ENCODE results near the gene PTPRN2. TPM values are rescaled to one million over a fixed set of nuclear protein-coding genes. Genes with fewer than 3 reads are reported as not detected.

The PTPRN2 gene
- total and polyA plus RNA-seq, 2 donors (not counting 3 experiments of a cell fraction or from before 2014, with no cell fraction given): 0.62 to 0.88 TPM

DNA sequence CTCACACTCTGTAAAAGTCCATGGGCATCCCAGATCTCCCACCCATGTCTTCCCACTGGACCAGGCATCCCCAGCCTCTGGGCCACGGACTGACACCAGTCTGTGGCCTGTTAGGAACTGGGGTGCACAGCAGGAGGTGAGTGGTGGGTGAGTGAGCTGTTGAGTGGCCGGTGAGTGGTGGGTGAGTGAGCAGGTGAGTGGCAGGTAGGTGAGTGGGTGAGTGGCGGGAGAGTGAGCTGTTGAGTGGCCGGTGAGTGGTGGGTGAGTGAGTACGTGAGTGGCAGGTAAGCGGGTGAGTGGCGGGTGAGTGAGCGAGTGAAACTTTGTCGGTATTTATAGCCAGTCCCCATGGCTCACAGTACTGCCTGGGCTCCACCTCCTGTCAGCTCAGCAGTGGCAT, 779.6 kb downstream of the PTPRN2 start:
- H3K27ac ChIP-seq (ENCODE audit: insufficient read depth, low read depth, low read length): no peak overlapping the region
- CTCF ChIA-PET: no interaction called here
- TF ChIP-seq EZH2 (IDR thresholded peaks at IDR 0.05; ENCODE audit: borderline replicate concordance, low read depth, low read length, severe bottlenecking) (no peak), FOS (IDR thresholded peaks at IDR 0.05; ENCODE audit: borderline replicate concordance, insufficient read depth, low read length) (no peak), POLR2AphosphoS5 (IDR thresholded peaks at IDR 0.05; ENCODE audit: insufficient read depth, low read depth, low read length) (no peak), MYC (IDR thresholded peaks at IDR 0.05; ENCODE audit: low read depth, low read length) (no peak), POLR2A (IDR thresholded peaks at IDR 0.05; ENCODE audit: low read depth, low read length) (no peak)
- TF ChIP-seq, protein P1, sequence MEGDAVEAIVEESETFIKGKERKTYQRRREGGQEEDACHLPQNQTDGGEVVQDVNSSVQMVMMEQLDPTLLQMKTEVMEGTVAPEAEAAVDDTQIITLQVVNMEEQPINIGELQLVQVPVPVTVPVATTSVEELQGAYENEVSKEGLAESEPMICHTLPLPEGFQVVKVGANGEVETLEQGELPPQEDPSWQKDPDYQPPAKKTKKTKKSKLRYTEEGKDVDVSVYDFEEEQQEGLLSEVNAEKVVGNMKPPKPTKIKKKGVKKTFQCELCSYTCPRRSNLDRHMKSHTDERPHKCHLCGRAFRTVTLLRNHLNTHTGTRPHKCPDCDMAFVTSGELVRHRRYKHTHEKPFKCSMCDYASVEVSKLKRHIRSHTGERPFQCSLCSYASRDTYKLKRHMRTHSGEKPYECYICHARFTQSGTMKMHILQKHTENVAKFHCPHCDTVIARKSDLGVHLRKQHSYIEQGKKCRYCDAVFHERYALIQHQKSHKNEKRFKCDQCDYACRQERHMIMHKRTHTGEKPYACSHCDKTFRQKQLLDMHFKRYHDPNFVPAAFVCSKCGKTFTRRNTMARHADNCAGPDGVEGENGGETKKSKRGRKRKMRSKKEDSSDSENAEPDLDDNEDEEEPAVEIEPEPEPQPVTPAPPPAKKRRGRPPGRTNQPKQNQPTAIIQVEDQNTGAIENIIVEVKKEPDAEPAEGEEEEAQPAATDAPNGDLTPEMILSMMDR (IDR thresholded peaks at IDR 0.05; ENCODE audit: extremely low read depth in 1 of 2, insufficient read depth in 1 of 2, low read depth in 1 of 2, low read length in 2 of 2): no peak
- TF ChIP-seq, protein P2, sequence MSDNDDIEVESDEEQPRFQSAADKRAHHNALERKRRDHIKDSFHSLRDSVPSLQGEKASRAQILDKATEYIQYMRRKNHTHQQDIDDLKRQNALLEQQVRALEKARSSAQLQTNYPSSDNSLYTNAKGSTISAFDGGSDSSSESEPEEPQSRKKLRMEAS (IDR thresholded peaks at IDR 0.05; ENCODE audit: insufficient read depth, insufficient read length): no peak

More for the DNA sequence above, 779.6 kb downstream of the PTPRN2 start:
- dilution Hi-C loops (cut with MboI; ENCODE audit: extremely low pct_ligation_motif_present, low sequenced_read_pairs): no loop called here
- no peak overlapping the region for H2AFZ ChIP-seq (ENCODE audit: low read depth, low read length)
- H3K9ac ChIP-seq (replicated peaks; ENCODE audit: extremely low read depth, insufficient read depth, low read length): no peak overlapping the region
- H4K20me1 ChIP-seq (replicated peaks; ENCODE audit: control insufficient read depth, extremely low read depth, insufficient read depth, low read length): no peaks in the 10 kb centered on the region
- DNase-seq (ENCODE audit: low read depth, low spot score) (no peak), FAIRE-seq (no peak)
- H3K4me3 ChIP-seq (replicated peaks in 1 of 3; ENCODE audit: insufficient read depth in 1 of 3, low read depth in 1 of 3, low read length in 3 of 3): no peak overlapping the region
- no peaks in the 10 kb centered on the region for H3K36me3 ChIP-seq (ENCODE audit: control insufficient read depth in 2 of 2, extremely low read depth in 1 of 2, insufficient read depth in 2 of 2, low read length in 2 of 2)
- BruUV-seq (replicated peaks): no TSS peak
- no peaks in the 10 kb centered on the region for H3K4me1 ChIP-seq (ENCODE audit: control insufficient read depth, extremely low read depth, insufficient read depth, low read length)
- intact Hi-C loops (cut with micrococcal nuclease): no loop called here
- H3K4me2 ChIP-seq (ENCODE audit: insufficient read depth, low read length): no peak overlapping the region
- no peaks in the 10 kb centered on the region for H3K27me3 ChIP-seq (ENCODE audit: control insufficient read depth in 2 of 2, insufficient read depth in 2 of 2, low read length in 2 of 2)
- no peaks in the 10 kb centered on the region for H3K9me1 ChIP-seq (replicated peaks; ENCODE audit: control insufficient read depth, extremely low read depth, insufficient read depth, low read length)
- peaks cover 3% of the 10 kb centered on the region for H3K9me3 ChIP-seq (replicated peaks; ENCODE audit: control insufficient read depth, insufficient read depth, low read length)
- POLR2A ChIA-PET: no interaction called here
- no peaks in the 10 kb centered on the region for H3K79me2 ChIP-seq (ENCODE audit: control insufficient read depth, insufficient read depth, low read length)

Measured in endothelial cell of umbilical vein (primary cell).